GM19351 (cell line): ENCODE data around the gene GPR18.
"Not testable (repeated sequence)": the region's sequence is repeated elsewhere in the genome, so short reads cannot be mapped to it uniquely, and the experiment has no call there.

Experiments
- ATAC-seq: cut with Tn5 transposase; IDR thresholded peaks from one replicate; pipeline ENCODE4 v1.9.1; 2021; ENCODE audit warnings: mild to moderate bottlenecking, moderate library complexity; ENCODE audit not compliant: unreplicated experiment

The GPR18 gene

DNA sequence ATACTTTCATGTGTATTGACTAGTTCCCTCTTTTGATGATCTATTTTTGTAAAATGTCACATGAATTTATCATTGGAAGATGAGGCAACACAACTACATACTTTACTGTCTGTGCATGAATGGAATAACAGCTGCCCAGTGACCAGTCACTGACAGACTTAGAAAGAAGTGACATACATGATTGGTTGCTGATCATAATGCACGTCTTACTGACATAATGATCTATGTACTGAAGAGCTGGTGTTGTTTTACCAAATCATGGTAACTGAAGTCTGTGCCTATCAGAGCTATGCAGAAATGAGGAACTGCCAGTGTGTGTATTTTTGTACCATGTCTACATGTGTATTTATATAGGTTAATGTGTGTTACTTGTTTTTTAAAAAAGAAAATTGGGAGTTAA is 26.5 kb downstream of the GPR18 start:
- peak; percentile 33 for ATAC-seq

DNA sequence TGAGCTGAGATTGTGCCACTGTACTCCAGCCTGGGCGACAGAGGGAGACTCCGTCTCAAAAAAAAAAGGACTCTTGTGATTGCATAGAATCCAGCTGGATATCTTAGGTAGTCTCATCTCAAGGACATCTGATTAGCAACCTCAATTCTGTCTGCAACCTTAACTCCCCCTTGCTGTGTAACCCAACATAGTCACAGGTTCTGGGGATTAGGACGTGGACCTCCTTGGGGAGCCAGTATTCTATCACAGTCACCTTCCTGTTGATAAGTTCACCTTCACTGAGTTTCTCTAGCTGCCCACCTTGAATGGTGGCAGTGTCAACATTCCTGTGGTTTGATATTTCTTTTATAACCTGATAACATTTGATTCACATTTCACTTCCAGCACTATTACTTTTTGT is 27.2 kb downstream of the GPR18 start:
- no peak for ATAC-seq

DNA sequence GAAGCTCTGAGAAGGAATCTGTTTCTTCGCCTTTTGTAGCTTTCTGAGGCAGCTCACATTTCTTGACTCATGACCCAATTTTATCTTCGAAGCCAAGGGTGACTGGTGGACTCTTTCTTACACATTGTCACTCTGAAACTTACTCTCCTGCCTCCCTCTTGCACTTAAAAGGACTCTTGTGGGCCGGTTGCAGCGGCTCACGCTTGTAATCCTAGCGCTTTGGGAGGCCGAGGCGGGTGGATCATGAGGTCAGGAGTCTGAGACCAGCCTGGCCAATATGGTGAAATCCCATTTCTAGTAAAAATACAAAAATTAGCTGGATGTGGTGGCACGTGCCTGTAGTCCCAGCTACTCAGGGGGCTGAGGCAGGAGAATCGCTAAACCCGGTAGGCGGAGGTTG is 27.6 kb downstream of the GPR18 start:
- not testable (repeated sequence) for ATAC-seq

DNA sequence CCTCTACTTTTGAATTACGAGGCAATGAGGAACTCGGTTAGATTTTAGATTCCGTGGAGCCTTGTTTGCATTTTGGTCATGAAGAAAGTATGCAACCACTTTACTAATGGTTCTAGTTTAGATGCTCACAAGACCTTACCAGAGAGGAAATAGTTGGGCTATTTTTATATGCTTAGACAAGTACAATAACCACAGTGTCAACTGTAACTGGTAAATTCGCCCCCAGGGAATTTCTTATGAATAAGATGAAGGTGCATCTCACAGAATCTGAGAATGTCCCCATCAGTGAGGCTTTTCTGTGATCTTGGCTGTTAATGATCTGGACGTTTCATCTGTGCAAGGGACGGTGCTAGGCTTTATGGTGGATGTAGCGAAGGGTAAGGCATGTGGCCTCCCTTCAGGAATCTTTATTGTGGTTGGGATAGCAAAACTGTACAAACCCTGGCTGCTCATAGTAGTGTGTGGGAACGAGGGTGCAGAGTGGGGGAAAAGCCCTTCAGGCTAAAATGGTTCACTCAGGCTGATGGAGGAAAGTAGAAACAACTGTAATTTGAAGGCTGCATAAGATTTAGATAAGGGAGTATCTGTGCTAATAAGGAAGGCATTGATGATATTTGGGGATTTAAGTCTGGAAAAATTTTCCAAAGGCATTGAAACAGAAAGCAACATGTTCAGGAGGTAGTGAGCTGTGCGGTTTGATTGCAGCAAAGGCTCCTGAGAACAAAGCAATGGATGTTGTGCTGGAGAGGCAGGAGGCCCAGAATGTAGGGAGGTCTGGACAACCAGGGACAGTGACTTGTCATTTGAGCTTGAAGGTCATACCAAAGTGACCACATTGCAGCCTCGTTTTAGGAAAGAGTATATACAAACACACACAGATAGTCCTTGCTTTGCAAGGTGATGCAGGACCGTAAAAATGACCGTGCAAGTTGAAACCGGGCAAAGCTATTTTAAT is 29.2 kb downstream of the GPR18 start:
- ATAC-seq: peak; percentile 89

DNA sequence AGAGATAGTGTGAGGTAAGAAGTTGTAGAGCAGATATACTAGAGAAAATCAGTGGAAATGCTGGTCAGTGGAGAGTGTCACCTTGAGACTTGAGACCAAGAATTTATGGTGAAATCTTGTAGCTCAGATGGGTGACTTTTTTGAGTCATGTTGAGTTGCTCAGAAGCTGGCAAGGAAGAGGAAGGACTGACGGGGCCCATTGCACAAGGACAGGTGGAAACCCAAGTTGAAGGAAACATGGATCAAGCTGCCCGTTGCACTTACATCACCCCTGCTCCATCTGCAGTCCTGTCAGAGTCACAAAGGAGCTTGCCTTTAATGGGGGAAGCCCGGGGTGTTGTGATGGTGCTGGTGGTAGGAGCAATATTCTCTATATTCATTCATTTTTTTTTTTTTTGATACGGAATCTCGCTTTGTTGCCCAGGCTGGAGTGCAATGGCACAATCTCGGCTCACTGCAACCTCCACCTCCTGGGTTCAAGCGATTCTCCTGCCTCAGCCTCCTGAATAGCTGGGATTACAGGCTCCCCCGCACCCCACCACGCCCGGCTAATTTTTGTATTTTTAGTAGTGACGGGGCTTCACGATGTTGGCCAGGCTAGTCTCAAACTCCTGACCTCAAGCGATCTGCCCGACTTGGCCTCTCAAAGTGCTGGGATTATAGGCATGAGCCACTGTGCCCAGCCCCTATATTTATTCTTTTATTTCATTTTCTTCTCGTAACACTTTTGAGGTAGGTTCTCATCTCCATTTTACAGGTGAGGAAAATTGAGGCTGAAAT is 30.1 kb downstream of the GPR18 start:
- ATAC-seq: no peak

- no peak for ATAC-seq
These were observed 30.8 kb downstream of the GPR18 start for GRCh38 chr13:99227331-99227900.

- ATAC-seq: no peak
These were observed 31.7 kb downstream of the GPR18 start for GRCh38 chr13:99226513-99226912.

- no peak for ATAC-seq
These were observed 33.1 kb downstream of the GPR18 start for GRCh38 chr13:99225078-99225477.

- ATAC-seq: no peak
These were observed 34.2 kb downstream of the GPR18 start for GRCh38 chr13:99224021-99224420.

DNA sequence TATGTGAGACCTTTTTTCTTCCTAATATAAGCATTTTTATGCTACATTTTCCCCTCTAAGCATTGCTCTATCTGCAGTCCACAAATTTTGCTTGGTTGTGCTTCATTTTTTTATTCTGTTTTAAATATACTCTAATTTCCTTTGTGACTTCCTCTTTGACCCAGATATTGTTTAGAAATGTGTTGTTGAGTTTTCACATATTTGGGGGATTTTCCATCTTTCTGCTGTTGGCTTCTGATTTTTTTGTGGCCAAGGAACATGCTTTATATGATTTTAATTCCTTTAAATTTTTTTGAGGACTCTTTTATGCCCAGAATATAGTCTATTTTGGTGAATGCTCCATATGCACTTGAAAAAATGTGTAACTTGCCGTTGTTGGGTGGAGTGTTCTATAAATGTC is 34.6 kb downstream of the GPR18 start:
- no peak for ATAC-seq

DNA sequence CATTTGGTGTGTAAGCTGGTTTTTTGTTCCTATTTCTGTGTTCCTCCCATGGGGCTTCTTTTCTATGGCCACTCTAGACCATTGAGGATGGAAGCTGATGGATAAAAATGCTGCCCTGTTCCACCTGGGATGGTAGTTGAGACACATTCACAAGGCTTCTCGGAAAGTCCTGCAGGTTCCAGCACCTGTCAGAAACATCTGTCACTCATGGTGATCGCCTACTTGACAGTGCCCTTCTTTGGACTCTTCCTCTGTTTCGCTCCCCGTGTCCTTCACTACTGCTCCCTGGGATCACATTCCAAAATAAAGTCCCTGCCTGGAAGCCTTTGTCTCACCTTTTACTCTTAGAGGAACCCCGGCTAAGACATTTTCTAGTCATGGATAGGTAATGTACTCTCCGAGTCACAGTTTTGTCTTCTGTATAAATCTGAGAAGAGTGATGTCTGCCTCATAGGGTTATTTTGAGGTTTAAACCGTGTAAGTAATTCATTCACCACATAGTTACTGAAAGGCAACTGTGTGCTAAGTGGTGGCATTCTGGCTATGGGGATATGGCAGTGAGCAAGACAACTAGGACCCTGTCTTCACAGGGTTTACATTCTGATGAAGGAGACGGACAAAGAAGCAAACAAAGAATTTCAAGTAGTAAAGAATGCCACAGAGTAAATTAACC is 36.5 kb downstream of the GPR18 start:
- ATAC-seq: no peak

- ATAC-seq: no peak
These were observed 37.8 kb downstream of the GPR18 start for GRCh38 chr13:99220199-99220935.

- ATAC-seq: peak; percentile 78
These were observed 39.2 kb downstream of the GPR18 start for GRCh38 chr13:99218969-99219368.

DNA sequence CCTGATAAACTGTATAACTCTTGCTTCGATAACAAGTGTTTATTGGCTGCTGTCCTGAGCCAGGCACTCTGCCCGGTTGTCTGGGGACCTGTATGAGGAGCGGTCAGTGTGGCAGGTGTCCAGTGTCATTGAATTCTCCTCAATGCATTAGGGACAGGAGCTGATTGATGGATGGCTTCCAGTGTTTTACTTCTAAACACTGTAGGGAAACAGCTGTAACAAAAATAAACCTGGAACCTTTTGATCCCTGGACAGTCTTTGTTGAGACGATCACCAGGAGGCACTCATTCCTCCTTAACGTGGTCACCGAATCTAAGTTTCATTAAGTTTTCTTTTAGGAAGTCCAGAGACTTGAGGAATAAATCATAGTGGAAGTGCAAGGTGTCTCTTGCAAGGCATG is 39.6 kb downstream of the GPR18 start:
- ATAC-seq: no peak

- ATAC-seq: no peak
These were observed 40.1 kb downstream of the GPR18 start for GRCh38 chr13:99218126-99218525.

DNA sequence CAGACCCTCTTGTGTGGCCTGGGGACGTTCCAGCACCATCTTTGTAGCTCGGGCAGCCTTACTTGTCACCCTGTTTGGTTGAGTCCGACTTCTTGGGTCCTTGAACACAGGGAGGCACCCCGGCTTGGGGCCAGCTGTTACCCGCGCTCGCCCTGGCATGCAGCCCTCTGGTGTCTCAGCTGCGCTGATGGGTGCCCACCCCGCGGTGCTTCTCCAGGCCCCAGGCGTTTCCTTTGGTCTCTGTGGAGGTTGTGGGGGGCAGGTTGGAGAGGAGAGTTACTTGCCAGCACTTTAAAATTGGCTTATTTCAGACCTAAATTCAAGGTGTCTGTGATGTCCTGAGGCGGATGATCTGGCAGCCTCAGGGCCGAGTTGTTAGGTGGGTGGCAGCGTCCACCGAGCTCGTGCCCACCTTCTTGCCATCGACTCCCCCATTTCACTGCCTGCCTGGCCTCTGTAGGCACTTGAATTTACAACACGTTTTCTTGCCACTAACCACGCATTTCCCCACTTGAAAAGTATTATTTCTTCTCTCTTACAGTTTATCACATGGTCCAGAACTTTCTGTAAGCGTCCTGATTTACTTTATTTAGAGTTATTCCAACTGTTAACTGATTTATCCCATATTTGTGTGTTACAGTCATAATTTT is 40.6 kb downstream of the GPR18 start:
- ATAC-seq: no peak

GRCh38 chr13:99215184-99215830 is 42.9 kb downstream of the GPR18 start:
- no peak for ATAC-seq

DNA sequence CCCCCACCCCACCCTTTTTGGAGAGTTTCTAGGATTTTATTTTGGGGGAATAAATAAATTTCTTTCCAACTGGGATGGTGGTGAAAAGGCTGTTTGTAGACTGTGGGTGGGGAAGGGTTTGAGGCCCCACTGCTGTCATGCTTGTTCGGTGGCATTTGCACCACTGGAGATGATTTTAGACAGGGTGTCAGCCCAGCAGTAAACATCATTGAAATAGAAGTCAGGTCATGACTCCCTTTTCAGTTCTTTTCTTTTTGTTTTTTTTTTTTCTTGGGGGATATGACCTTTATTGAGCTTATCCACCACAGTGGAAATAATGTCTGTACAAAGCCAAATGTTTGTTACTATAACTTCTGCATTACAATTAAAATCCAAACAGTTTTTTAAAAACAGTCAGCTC is 43.4 kb downstream of the GPR18 start:
- ATAC-seq: no peak

GRCh38 chr13:99214232-99214631 is 43.9 kb downstream of the GPR18 start:
- peak; percentile 81 for ATAC-seq
